ENCODE data around the gene CCM2L.

CCM2L gene

DNA sequence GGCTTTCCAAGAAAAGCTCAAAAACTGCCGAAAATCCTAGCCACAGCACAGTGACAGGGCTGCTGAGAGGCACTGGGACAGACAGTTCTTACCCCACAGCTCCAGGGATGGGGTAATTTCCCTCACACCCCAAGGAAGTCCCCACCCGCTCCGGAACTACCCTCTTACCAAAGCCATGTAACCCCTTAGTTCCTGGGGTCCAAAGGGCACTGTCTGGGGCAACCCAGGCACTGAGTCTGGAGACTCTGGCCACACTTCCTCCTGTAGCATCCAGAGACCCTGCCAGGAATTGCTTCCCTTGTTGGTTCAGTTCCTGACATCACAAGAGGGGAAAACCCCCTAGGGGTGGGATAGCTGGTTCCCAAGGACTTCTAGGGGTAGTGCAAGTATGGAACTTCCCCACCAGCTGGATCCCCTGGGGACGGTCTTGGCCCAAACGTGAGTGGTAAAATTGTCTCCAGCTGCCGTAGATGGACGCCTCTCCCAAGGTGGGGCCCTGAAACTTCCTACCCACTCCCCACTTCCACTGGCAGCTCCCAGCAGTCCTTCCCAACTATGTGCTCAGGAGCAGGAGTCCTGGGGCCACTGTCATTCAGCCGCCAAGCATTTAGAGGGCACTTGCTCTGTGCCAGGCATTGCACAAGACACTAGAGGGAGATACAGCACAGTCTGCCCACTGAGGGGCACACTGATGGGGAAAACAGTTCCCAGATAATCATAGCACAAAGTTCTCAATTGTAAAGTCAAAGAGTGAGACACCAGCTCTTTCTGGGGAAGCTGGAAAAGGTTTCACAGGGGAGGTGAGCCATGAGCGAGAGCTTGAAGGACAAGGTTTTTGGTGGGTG is 24.6 kb downstream of the CCM2L start:
- H3K27ac ChIP-seq (ENCODE audit: low read depth, low read length): no peak overlapping the region
- peaks cover 0 to 15% (median 0%) of the 10 kb centered on the region in 5 donors for H3K36me3 ChIP-seq (ENCODE audit: control insufficient read depth in 5 of 5, insufficient read depth in 5 of 5, low read length in 5 of 5)
- H3K4me1 ChIP-seq (ENCODE audit: control insufficient read depth in 5 of 5, insufficient read depth in 5 of 5, low read length in 5 of 5): peaks cover 0 to 29% (median 19%) of the 10 kb centered on the region in 5 donors
- peaks cover 0 to 4% (median 0%) of the 10 kb centered on the region in 5 donors for H3K9me3 ChIP-seq (ENCODE audit: control insufficient read depth in 5 of 5, low read length in 5 of 5)
- H3K9ac ChIP-seq (ENCODE audit: low read length in 5 of 5): no peak overlapping the region
- peaks cover 3 to 23% (median 13%) of the 10 kb centered on the region in 5 donors for H3K27me3 ChIP-seq (ENCODE audit: control insufficient read depth in 5 of 5, insufficient read depth in 4 of 5, low read length in 5 of 5)
- H3K4me3 ChIP-seq (ENCODE audit: low read depth in 1 of 5, low read length in 5 of 5): no peak overlapping the region

DNA sequence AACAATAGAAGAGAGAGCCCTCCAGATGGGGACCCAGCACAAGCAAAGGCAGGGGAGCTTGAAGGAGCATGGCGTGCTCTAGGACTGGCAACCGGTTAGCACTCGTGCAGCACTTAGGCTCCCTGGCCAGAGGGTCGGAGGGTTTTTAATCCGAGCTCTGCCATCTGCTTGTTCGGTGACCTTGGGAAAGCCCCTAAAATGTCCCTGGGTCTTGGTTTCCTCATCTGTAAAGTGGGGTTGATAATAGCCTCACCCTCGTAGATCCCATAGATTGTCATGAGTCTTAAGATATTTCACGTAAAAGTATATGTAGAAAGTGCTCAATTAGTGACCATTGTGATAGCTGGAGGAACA is 25.2 kb downstream of the CCM2L start:
- H3K9me3 ChIP-seq (ENCODE audit: control insufficient read depth in 5 of 5, low read length in 5 of 5): peaks cover 0 to 4% (median 0%) of the 10 kb centered on the region in 5 donors
- no peak overlapping the region for H3K9ac ChIP-seq (ENCODE audit: low read length in 5 of 5)
- H3K4me3 ChIP-seq (ENCODE audit: low read depth in 1 of 5, low read length in 5 of 5): no peak overlapping the region
- no peak overlapping the region for H3K27ac ChIP-seq (ENCODE audit: low read depth, low read length)
- peaks cover 3 to 23% (median 13%) of the 10 kb centered on the region in 5 donors for H3K27me3 ChIP-seq (ENCODE audit: control insufficient read depth in 5 of 5, insufficient read depth in 4 of 5, low read length in 5 of 5)
- peaks cover 0 to 29% (median 19%) of the 10 kb centered on the region in 5 donors for H3K4me1 ChIP-seq (ENCODE audit: control insufficient read depth in 5 of 5, insufficient read depth in 5 of 5, low read length in 5 of 5)
- peaks cover 0 to 12% (median 0%) of the 10 kb centered on the region in 5 donors for H3K36me3 ChIP-seq (ENCODE audit: control insufficient read depth in 5 of 5, insufficient read depth in 5 of 5, low read length in 5 of 5)

DNA sequence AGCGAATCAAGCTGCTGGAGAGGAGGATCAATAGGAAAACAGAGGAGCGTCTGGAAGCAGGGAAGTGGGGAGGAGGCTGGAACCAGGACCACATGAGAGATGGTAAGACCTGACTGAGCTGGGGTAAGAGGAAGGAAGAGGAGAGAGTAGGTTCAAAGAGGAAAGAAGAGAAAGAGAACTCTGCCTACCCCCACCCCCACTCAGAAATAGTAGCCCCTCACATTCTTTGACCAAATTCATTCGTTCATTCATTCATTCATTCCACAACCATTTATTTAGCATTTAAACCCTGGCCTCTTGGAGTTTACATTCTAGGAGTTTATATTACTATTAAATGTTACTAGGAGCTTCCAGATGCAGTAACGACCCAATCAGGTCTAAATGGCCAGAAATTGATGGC is 26.0 kb downstream of the CCM2L start:
- Histone ChIP-seq H3K27ac (ENCODE audit: low read depth, low read length) (no peak overlapping the region), H3K4me1 (ENCODE audit: control insufficient read depth in 5 of 5, insufficient read depth in 5 of 5, low read length in 5 of 5) (peaks cover 0 to 31% (median 14%) of the 10 kb centered on the region in 5 donors), H3K4me3 (ENCODE audit: low read depth in 1 of 5, low read length in 5 of 5) (no peak overlapping the region), H3K36me3 (ENCODE audit: control insufficient read depth in 5 of 5, insufficient read depth in 5 of 5, low read length in 5 of 5) (peaks cover 0 to 7% (median 0%) of the 10 kb centered on the region in 5 donors), H3K9ac (ENCODE audit: low read length in 5 of 5) (no peak overlapping the region), H3K9me3 (ENCODE audit: control insufficient read depth in 5 of 5, low read length in 5 of 5) (peaks cover 0 to 4% (median 0%) of the 10 kb centered on the region in 5 donors), H3K27me3 (ENCODE audit: control insufficient read depth in 5 of 5, insufficient read depth in 4 of 5, low read length in 5 of 5) (peaks cover 3 to 23% (median 13%) of the 10 kb centered on the region in 5 donors)

DNA sequence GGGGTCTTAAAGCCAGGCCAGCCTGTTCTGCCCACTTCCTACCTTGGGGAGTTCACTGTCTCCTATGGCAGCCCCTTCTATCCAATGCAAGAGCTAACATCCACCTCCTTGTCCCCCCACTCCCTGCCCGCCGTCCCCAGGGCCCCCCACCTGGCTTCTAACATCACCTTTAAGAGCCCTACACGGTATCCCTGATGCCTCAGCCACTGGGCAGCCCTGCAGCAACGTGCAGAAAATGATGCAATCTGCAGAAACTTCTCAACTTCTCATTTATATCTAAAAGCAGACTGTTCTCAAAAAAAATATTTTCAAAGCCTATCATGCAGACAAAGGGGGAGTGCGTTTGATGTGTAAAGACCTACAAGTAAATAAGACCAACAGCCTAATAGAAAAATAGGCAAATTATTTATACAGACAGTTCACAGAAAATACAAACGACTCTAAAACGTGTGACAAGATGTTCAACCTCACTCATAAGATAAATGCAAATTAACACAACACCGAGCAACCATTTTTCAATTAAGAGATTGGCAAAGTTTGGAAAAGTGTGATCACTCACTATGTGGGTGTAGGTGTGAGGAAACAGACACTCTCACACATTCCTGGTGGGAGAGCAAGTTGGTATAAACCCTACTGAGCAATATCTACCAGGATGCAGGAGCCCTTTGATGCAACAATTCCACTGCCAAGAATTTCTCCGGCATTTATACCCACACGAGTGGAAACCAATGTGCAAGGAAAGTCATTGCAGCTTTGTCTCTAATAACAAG is 26.7 kb downstream of the CCM2L start:
- Histone ChIP-seq H3K36me3 (ENCODE audit: control insufficient read depth in 5 of 5, insufficient read depth in 5 of 5, low read length in 5 of 5) (peaks cover 0 to 6% (median 0%) of the 10 kb centered on the region in 5 donors), H3K9ac (ENCODE audit: low read length in 5 of 5) (no peak overlapping the region), H3K27ac (ENCODE audit: low read depth, low read length) (no peak overlapping the region), H3K4me3 (ENCODE audit: low read depth in 1 of 5, low read length in 5 of 5) (no peak overlapping the region), H3K4me1 (ENCODE audit: control insufficient read depth in 5 of 5, insufficient read depth in 5 of 5, low read length in 5 of 5) (peaks cover 0 to 26% (median 8%) of the 10 kb centered on the region in 5 donors), H3K27me3 (ENCODE audit: control insufficient read depth in 5 of 5, insufficient read depth in 4 of 5, low read length in 5 of 5) (peaks cover 3 to 23% (median 13%) of the 10 kb centered on the region in 5 donors), H3K9me3 (ENCODE audit: control insufficient read depth in 5 of 5, low read length in 5 of 5) (peaks cover 0 to 4% (median 0%) of the 10 kb centered on the region in 5 donors)

DNA sequence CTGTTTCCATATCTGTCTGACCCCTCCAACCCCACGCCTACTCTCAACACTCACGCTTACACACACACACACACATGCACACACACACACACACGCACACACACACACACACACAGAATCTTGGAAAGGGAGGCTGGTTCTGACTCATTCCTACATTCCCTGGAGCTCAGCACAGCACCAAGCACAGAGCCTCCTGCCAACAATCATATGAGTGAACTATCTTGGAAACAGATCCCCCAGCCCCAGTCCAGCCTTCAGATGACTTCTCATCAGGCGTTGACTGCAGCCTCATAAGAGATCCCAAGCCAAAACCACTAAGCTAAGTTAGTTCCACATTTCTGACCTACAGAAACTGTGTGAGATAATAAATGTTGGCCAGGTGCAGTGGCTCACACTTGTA is 27.7 kb downstream of the CCM2L start:
- Histone ChIP-seq H3K9me3 (ENCODE audit: control insufficient read depth in 5 of 5, low read length in 5 of 5) (peaks cover 0 to 4% (median 0%) of the 10 kb centered on the region in 5 donors), H3K4me3 (ENCODE audit: low read depth in 1 of 5, low read length in 5 of 5) (no peak overlapping the region), H3K4me1 (ENCODE audit: control insufficient read depth in 5 of 5, insufficient read depth in 5 of 5, low read length in 5 of 5) (peaks cover 0 to 26% (median 8%) of the 10 kb centered on the region in 5 donors), H3K9ac (ENCODE audit: low read length in 5 of 5) (no peak overlapping the region), H3K36me3 (ENCODE audit: control insufficient read depth in 5 of 5, insufficient read depth in 5 of 5, low read length in 5 of 5) (peaks cover 0 to 2% (median 0%) of the 10 kb centered on the region in 5 donors), H3K27me3 (ENCODE audit: control insufficient read depth in 5 of 5, insufficient read depth in 4 of 5, low read length in 5 of 5) (peaks cover 3 to 23% (median 13%) of the 10 kb centered on the region in 5 donors), H3K27ac (ENCODE audit: low read depth, low read length) (no peak overlapping the region)

DNA sequence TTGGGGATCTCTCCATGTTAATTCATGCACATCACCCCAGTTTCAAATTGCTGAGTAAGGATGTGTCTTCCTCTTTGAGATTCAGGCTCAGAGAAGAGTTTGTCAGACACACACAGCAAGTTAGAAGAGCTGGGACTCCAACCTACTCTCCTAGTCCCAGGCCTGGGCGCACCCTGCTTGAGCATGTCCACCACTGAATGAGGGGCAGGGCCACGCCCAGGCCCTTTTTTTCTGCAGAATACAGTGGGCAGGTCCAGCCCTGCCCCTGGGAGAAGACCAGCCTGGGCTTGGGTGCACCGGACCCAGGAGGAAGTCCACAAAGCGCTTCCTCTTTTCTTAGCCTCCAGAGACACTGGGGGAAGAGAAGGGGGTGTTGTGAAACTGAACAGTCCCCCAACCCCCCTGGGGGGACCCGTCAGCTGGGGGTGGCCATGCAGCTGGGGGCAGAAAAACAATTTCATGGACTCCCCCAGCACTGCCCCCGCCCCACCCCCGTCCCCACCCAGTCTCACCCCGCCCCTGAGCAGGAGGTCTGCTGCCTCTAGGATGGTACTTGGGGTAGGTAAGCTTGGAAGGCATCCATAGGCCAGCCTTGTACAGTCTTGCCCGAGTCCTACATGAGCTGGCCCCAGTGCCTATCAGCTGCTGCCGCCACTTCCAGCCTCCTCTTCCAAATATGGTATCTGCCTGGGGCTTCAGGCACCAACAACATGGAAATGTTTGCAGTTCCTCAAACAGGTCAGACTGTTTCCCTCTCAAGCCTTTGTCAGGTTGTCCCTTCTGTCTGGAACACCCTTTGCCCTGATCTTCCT is 30.1 kb downstream of the CCM2L start:
- Histone ChIP-seq H3K4me1 (ENCODE audit: control insufficient read depth in 5 of 5, insufficient read depth in 5 of 5, low read length in 5 of 5) (peaks cover 0 to 13% (median 0%) of the 10 kb centered on the region in 5 donors), H3K27ac (ENCODE audit: low read depth, low read length) (no peak overlapping the region), H3K9ac (ENCODE audit: low read length in 5 of 5) (no peak overlapping the region), H3K9me3 (ENCODE audit: control insufficient read depth in 5 of 5, low read length in 5 of 5) (peaks cover 0 to 4% (median 0%) of the 10 kb centered on the region in 5 donors), H3K36me3 (ENCODE audit: control insufficient read depth in 5 of 5, insufficient read depth in 5 of 5, low read length in 5 of 5) (no peaks in the 10 kb centered on the region), H3K4me3 (ENCODE audit: low read depth in 1 of 5, low read length in 5 of 5) (no peak overlapping the region), H3K27me3 (ENCODE audit: control insufficient read depth in 5 of 5, insufficient read depth in 4 of 5, low read length in 5 of 5) (peaks cover 0 to 12% (median 5%) of the 10 kb centered on the region in 5 donors)

DNA sequence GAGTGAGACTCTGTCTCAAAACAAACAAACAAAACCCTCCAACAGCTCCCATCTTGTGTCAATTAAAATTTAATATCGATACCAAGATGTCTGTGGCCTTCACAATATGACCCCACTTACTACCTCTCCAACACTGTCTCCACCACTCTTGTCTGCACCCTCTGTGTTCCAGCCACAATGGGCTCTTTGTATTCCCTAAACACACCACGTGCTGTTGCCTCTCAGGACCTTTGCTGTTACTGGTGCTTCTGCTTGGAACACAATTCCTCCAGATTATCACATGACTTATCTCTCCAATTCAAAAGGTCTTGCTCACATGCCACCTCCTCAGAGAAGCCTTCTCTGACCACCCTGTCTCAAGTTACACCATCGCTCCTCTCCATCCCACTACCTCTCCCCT is 35.8 kb downstream of the CCM2L start:
- no peak overlapping the region for H3K4me3 ChIP-seq (ENCODE audit: low read depth in 1 of 5, low read length in 5 of 5)
- H3K27me3 ChIP-seq (ENCODE audit: control insufficient read depth in 5 of 5, insufficient read depth in 4 of 5, low read length in 5 of 5): peaks cover 4 to 10% (median 7%) of the 10 kb centered on the region in 5 donors
- no peak overlapping the region for H3K27ac ChIP-seq (ENCODE audit: low read depth, low read length)
- no peaks in the 10 kb centered on the region for H3K9me3 ChIP-seq (ENCODE audit: control insufficient read depth in 5 of 5, low read length in 5 of 5)
- peaks cover 0 to 6% (median 0%) of the 10 kb centered on the region in 5 donors for H3K4me1 ChIP-seq (ENCODE audit: control insufficient read depth in 5 of 5, insufficient read depth in 5 of 5, low read length in 5 of 5)
- H3K9ac ChIP-seq (ENCODE audit: low read length in 5 of 5): no peak overlapping the region
- H3K36me3 ChIP-seq (ENCODE audit: control insufficient read depth in 5 of 5, insufficient read depth in 5 of 5, low read length in 5 of 5): no peaks in the 10 kb centered on the region

DNA sequence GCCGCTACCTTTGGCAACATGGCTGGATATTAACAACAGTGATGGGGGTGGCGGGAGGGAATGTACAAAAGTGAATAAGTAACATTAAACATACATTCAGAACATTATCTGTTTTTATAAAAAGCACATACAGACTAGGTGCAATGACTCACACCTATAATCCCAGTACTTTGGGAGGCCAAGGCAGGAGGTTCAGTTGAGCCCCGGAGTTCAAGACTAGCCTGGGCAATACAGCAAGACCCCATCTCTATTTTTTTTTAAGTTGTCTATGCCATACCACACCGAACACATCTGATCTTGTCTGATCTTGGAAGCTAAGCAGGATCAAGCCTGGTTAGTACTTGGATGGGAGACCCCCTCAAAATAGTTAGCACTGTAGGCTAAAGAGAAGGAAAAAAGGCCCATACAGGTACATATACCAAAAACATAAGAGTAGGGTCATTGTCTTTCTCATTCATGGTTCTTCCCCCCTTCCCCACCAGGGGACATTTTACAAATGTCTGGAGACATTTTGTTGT is 40.1 kb downstream of the CCM2L start:
- no peak overlapping the region for H3K27ac ChIP-seq (ENCODE audit: low read depth, low read length)
- H3K9me3 ChIP-seq (ENCODE audit: control insufficient read depth in 5 of 5, low read length in 5 of 5): no peaks in the 10 kb centered on the region
- peaks cover 0 to 21% (median 9%) of the 10 kb centered on the region in 5 donors for H3K4me1 ChIP-seq (ENCODE audit: control insufficient read depth in 5 of 5, insufficient read depth in 5 of 5, low read length in 5 of 5)
- peaks cover 0 to 3% (median 0%) of the 10 kb centered on the region in 5 donors for H3K36me3 ChIP-seq (ENCODE audit: control insufficient read depth in 5 of 5, insufficient read depth in 5 of 5, low read length in 5 of 5)
- H3K4me3 ChIP-seq (ENCODE audit: low read depth in 1 of 5, low read length in 5 of 5): no peak overlapping the region
- H3K9ac ChIP-seq (ENCODE audit: low read length in 5 of 5): no peak overlapping the region
- peaks cover 18 to 34% (median 26%) of the 10 kb centered on the region in 5 donors for H3K27me3 ChIP-seq (ENCODE audit: control insufficient read depth in 5 of 5, insufficient read depth in 4 of 5, low read length in 5 of 5)

DNA sequence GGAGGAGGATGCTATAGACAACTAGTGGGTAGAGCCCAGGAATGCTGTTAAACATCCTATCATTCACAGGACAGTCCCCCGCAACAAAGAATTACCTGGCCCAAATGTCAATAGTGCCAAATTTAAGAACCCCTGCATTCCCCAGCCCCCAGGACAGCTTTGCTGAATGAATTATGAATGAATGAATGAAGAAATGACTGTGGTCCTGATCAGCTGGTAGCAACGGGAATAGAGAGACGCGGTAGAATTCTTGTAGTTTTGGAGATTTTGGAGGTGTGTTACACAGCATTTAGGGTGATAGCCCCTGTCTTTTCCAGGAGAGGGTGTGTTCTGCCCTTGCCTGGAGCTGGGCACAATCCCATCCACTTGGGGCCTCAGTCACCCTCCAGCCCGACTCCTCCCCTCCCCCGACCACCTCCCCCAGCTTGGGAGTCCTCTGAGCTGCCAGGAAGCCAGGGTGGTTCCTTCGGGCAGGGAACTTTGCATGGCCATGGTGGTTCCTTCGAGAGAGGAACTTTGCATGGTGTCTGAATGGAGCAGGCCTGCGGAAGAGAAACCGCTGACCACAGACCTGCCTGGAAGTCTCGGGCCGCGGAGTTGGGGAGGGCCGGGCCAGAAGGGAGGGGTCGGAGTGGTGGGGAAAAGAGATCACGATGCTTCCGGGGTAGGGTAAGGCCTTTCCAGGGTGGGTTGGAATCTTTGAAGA is 40.8 kb downstream of the CCM2L start:
- no peaks in the 10 kb centered on the region for H3K9me3 ChIP-seq (ENCODE audit: control insufficient read depth in 5 of 5, low read length in 5 of 5)
- peaks cover 0 to 21% (median 9%) of the 10 kb centered on the region in 5 donors for H3K4me1 ChIP-seq (ENCODE audit: control insufficient read depth in 5 of 5, insufficient read depth in 5 of 5, low read length in 5 of 5)
- peaks cover 18 to 34% (median 26%) of the 10 kb centered on the region in 5 donors for H3K27me3 ChIP-seq (ENCODE audit: control insufficient read depth in 5 of 5, insufficient read depth in 4 of 5, low read length in 5 of 5)
- H3K27ac ChIP-seq (ENCODE audit: low read depth, low read length): no peak overlapping the region
- peaks cover 0 to 3% (median 0%) of the 10 kb centered on the region in 5 donors for H3K36me3 ChIP-seq (ENCODE audit: control insufficient read depth in 5 of 5, insufficient read depth in 5 of 5, low read length in 5 of 5)
- no peak overlapping the region for H3K9ac ChIP-seq (ENCODE audit: low read length in 5 of 5)
- H3K4me3 ChIP-seq (ENCODE audit: low read depth in 1 of 5, low read length in 5 of 5): peak overlapping the region in 1 of 5 donors; percentile 66
